HG02938 (cell line): ENCODE data around the gene RNASEH2C.
"Not testable (repeated sequence)": the region's sequence is repeated elsewhere in the genome, so short reads cannot be mapped to it uniquely, and the experiment has no call there.

Experiments
- ATAC-seq: cut with Tn5 transposase; IDR thresholded peaks from one replicate; pipeline ENCODE4 v1.9.1; 2021; ENCODE audit warnings: mild to moderate bottlenecking, moderate library complexity; ENCODE audit not compliant: unreplicated experiment

RNASEH2C gene

GRCh38 chr11:65717906-65718305 is 2.7 kb downstream of the RNASEH2C start:
- ATAC-seq = no peak

GRCh38 chr11:65716774-65717405 is 3.7 kb downstream of the RNASEH2C start:
- no peak for ATAC-seq

DNA sequence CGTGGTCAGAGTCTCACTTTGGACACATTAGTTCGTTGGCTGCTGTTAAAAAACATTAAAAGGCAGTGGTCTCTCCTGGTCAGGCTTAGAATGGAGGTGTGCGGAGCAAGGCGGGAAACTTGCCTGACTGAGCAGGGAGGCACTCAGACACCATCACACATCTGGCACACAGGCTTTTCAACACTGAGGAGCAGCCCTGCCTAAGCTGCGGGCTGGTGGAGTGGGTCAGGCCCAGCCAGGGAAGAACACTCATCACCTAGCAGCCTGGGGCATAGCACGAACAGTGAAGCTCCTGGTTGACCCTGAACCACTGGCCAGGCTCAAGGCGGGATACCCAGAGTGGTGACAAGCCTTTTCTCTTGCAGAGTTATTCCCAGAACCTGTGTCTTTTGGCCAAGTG is 4.3 kb downstream of the RNASEH2C start:
- ATAC-seq = no peak

GRCh38 chr11:65714433-65714832 is 6.2 kb downstream of the RNASEH2C start:
- ATAC-seq = no peak

- ATAC-seq = no peak
These were observed 7.2 kb downstream of the RNASEH2C start for GRCh38 chr11:65713212-65713969.

- ATAC-seq = no peak
These were observed 7.9 kb downstream of the RNASEH2C start for GRCh38 chr11:65712633-65713076.

GRCh38 chr11:65711785-65712632 is 8.6 kb downstream of the RNASEH2C start, which contains the start of gene KAT5:
Gene KAT5 (plus strand): TSS chr11:65712252. CDS start chr11:65712268, 16 bp downstream.
- peak; percentile 75 for ATAC-seq

- ATAC-seq = no peak
These were observed 10.2 kb downstream of the RNASEH2C start for GRCh38 chr11:65710421-65710820.

GRCh38 chr11:65709661-65710060 is 10.9 kb downstream of the RNASEH2C start:
- ATAC-seq = no peak

DNA sequence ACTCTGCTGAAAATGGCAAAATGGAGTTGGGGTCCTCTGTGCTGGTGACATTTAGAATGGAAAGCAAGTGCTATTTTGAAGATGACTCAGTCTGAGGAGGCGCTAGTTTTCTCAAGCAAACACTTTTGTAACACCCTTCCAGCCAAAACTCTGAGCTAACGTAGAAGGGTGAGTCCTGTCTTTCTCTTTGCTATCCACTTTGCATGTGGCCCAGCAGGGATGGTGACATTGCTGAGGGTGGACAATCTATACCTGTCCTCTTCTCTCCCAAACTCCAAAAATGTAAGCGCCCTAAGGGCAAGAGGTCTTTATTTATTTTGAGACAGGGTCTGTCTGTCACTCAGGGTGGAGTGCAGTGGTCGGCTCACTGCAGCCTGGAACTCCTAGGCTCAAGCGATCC is 12.1 kb downstream of the RNASEH2C start:
- ATAC-seq = no peak

DNA sequence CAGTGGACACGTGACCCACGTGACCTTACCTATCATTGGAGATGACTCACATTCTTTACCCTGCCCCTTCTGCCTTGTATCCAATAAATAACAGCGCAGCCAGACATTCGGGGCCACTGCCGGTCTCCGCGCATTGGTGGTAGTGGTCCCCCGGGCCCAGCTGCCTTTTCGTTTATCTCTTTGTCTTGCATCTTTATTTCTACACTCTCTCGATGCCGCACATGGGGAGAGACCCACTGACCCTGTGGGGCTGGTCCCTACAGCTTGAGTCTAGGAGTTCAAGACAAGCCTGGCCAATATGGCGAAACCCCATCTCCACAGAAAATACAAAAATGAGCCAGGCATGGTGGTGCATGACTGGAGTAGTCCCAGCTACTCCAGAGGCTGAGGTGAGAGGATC is 13.6 kb downstream of the RNASEH2C start:
- ATAC-seq = not testable (repeated sequence)

GRCh38 chr11:65706303-65706763 is 14.3 kb downstream of the RNASEH2C start:
- not testable (repeated sequence) for ATAC-seq

- ATAC-seq = no peak
These were observed 16.8 kb downstream of the RNASEH2C start for GRCh38 chr11:65703846-65704245.

DNA sequence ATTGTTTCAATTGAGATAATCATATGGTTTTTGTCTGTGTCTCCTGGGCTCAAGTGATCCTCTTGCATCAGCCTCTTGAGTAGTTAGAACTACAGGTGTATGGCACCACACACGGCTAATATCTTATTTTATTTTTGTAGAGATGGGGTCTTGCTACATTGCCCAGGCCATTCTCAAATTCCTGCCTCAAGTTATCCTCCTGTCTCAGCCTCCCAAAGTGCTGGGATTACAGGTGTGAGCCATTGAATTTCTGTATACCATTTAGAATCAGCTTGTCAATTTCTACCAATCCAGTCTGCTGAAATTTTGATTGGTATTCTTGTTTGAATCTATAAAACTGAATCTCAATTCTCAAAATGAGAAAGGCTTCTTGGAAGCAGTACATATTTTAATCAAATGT is 18.9 kb downstream of the RNASEH2C start:
- ATAC-seq = no peak

DNA sequence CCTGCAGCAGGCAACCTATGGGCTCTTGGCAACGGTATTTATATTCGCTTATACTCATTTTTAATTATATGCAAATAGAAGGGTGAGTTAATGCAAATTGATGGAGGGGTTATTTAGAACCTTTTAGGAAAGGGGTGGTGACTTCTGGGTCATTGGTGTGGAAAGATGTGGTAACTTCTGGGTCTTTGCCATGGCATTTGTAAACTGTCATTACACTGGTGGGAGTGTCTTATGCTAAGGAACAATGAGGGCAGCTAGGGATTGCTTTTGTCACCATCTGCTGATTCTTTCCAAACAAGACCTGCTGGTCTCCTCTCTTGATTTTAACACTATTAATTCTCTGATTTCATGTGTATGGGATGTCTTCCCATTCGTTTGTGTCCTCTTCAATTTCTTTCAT is 20.2 kb downstream of the RNASEH2C start:
- no peak for ATAC-seq

DNA sequence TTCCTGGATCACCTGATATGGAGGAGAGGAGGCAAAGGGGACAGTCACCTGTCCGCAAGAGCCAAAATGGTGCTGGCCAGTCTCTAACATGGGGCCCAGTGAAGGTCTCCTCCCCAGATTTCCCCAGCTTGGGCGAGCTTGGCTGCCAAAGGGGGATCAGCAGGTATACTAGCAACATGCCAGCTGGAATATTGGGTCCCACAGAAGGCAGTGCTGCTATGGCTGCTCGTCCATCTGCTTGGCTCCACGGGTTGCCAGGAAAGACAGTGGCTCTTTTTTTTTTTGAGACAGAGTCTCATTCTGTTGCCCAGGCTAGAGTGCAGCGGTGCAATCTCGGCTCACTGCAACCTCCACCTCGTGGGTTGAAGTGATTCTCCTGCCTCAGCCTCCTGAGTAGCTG is 21.3 kb downstream of the RNASEH2C start:
- no peak for ATAC-seq

- ATAC-seq = no peak
These were observed 22.4 kb downstream of the RNASEH2C start for GRCh38 chr11:65698205-65698604.

DNA sequence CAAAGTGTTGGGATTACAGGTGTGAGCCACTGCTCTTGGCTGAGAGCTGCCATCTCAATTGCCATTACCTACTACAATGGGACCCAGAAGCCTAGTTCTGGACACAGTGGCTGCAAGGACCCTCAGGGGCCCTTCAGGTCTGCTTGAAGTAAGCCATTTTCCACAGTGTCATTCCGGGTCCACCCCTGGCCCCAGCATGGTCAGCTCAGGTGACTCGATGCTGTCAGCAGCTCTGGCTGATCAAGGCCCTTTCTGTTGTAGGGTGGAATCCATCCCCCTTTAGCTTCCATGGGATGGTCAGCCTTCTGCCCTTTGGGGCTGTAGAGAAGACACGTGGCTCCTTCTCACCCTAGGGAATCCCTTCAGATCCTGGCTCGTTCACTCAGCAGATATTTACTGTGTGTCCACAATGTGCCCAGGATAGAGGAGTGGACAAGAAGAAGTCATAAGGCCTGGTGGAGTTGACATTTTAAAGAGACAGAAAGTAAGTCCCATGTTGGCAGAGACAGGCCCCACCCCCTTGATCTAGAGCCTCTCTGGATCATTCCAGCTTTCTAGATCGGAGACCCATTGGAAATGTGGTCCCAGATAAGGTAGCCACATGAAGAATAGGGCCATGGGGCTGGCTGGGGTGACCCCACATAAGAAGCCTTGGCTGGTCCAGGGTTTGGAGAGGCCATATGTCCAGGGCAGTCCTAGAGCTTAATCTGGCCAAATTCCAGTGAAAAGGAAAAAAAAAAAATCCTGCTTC is 23.6 kb downstream of the RNASEH2C start:
- ATAC-seq = no peak

DNA sequence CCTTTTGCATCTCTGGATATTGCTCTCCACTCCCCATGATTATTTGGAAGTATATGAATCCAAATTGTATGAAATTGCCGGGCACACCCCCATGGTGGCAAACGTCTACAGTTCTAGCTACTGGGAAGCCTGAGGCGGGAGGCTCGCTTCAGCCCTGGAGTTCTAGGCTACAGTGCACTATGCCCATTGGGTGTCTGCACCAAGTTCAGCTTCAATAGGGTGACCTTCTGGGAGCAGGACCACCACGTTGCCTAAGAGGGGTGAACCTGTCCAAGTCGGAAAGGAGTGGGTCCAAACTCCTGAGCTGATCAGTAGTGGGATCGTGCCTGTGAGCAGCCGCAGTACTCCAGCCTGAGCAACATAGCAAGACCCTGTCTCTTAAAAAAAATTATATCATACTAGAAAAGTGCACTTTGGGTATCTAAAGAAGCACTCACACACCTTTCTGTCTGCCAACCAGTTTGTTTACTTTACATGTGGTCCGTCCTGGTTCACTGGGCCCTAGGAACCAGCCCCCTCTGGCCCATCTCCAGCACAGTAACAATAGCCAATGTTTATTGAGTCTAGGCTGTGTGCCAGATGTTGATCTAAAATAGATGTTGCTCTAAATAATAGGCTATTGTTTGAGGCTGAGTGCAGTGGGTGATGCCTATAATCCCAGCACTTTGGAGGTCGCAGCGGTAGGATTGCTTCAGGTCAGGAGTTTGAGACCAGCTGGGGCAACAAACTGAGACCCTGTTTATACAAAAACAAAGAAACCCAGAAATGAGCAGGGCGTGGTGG is 24.9 kb downstream of the RNASEH2C start:
- no peak for ATAC-seq

DNA sequence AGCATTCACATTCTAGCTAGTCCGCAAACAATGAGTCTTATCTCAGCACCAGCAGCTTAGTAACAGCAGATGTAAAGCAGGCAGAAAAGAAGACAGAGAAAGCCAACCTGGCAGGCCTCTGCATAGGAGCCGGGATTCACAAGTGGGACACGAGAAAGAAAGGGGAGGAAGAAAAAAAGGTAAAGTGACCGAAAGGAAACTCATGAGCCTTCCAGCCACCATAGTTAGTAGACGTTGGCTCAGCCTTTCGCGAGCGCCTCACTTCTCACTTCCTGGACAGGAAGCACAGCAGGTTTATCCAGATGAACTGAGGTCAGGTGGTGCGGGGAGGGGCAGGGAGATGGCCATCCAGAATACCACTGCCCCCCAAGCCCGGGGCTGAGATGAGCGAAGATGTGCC is 28.2 kb downstream of the RNASEH2C start:
- no peak for ATAC-seq
